HTERT RPE-1 (cell line): Measurements from ENCODE around the gene SIGLEC8.
"Not testable (repeated sequence)": the region's sequence is repeated elsewhere in the genome, so short reads cannot be mapped to it uniquely, and the experiment has no call there.

Source experiments
- in situ Hi-C: fragments of 300-500 bp; cut with MboI; formaldehyde crosslinking; loops from 4 replicates; pipeline ENCODE4 v1.14.3; 2020; ENCODE audit warnings: low sequenced_read_pairs

Gene SIGLEC8

GRCh38 chr19:51458051-51458645 is at the start of gene SIGLEC8:
Gene SIGLEC8 (minus strand): TSS chr19:51458454. CDS start chr19:51458387, 67 bp downstream.
- in situ Hi-C loops: no loop called here

DNA sequence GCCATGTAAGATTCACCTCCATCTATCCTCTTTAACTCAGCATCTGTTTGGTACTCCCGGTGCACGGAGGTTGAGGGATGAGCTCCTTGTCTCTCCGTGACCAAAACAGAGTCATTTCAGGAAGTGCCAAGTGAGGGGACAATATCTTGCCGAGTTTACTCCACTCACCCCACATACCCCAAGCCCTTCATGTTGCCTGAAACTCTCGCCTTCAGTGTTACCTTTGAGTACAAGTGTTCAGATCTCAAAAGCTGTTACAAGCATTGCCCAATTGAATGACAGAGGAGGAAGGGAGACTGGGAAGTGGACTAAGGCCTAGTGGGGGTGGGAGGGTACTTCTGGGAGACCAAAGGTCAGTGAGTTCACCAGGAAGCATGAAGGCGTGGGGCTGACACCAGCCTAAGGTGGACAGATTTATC is 49.4 kb upstream of the SIGLEC8 start:
- in situ Hi-C loops: no loop called here

GRCh38 chr19:51507192-51507591 is 48.9 kb upstream of the SIGLEC8 start:
- in situ Hi-C loops: no loop called here

DNA sequence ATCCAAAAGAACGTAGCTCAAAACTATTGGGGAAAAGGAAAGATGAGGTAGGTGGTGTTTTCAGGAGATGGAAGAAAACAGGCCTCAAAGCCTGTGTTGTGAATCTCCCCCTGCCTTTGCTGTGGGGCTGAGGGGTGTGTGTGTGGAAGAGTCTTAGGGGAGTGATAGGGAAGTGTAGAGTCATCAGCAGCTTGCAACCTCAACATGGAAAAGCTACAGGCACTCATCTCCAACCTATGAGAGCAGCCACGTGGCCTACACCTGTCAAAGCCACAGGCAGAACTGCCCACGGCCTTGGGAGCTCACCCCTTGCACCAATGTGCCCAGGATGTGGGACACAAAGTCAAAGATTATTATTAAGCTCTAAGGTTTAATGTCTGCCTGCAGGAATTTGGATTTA is 47.6 kb upstream of the SIGLEC8 start:
- in situ Hi-C loops: no loop called here

GRCh38 chr19:51503896-51504295 is 45.6 kb upstream of the SIGLEC8 start:
- in situ Hi-C loops: no loop called here

- in situ Hi-C loops: no loop called here
Measured at GRCh38 chr19:51503286-51503817, 45.1 kb upstream of the SIGLEC8 start.

- in situ Hi-C loops: no loop called here
Measured at GRCh38 chr19:51501594-51502263, 43.5 kb upstream of the SIGLEC8 start, which contains the start of gene SIGLEC12. Gene SIGLEC12 (minus strand): TSS chr19:51501800. CDS start chr19:51501733, 67 bp downstream.

GRCh38 chr19:51500931-51501330 is 42.7 kb upstream of the SIGLEC8 start:
- in situ Hi-C loops: not testable (repeated sequence)

DNA sequence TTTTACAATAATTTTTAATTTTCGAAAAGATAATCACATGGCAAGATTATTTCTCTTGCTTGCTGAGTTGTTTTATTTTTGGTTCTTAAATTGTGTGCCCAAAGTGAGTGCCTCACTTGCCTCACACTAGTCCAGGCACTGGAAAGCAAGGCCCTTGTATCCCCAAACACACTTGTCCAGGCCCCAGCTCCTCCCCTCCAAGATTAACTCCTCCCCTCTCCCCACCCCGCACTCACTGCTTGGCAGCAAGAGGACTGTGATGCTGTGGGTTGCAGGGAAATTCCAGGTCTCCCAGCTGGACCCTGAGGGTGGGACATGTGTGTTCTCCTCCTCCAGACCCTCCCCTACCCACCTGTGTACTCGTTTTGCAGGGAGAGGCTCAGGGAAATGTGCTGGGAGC is 39.4 kb upstream of the SIGLEC8 start:
- in situ Hi-C loops: no loop called here

GRCh38 chr19:51493776-51494175 is 35.5 kb upstream of the SIGLEC8 start:
- in situ Hi-C loops: no loop called here

DNA sequence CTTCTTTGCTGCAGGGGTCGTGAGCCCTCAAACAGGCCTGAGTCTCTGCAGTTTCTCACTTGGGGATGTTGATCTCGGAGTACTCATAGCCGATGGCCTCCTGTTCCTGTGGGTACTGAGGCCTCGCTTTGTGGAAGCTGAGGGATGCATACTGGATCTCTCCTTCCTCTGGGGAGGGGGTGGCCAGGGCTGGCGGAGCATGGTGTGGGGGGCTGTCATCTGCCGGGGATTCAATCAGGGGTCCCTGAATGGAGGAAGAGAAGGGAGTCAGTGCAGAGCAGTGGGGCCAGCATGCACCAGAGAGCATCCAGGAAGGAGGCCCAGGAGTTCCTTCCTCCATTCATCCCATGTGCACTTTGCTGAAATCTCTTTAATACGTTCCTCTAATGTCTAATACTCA is 33.3 kb upstream of the SIGLEC8 start:
- in situ Hi-C loops: no loop called here

- in situ Hi-C loops: no loop called here
Measured at GRCh38 chr19:51490676-51491075, 32.4 kb upstream of the SIGLEC8 start.

GRCh38 chr19:51489113-51489512 is 30.9 kb upstream of the SIGLEC8 start:
- in situ Hi-C loops: no loop called here

DNA sequence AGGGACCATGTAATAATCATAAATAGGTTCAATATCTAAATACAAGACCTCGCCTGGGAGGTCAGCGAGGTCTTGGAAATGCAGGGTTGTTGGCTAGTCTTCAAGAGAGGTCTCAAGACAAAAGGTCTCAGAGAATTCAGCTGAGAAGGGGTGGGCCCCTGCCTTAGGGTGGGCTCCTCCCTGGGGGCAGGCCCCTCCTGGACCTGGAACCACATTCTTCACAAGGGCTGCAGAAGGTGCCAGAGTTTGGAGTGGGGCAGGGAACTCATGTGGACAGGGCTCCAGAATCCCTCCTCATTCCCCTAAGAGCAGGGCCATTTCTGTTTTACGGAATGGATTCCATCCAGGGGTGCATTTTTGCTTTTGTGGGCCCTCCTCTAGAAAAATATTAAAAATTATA is 30.2 kb upstream of the SIGLEC8 start:
- in situ Hi-C loops: no loop called here

DNA sequence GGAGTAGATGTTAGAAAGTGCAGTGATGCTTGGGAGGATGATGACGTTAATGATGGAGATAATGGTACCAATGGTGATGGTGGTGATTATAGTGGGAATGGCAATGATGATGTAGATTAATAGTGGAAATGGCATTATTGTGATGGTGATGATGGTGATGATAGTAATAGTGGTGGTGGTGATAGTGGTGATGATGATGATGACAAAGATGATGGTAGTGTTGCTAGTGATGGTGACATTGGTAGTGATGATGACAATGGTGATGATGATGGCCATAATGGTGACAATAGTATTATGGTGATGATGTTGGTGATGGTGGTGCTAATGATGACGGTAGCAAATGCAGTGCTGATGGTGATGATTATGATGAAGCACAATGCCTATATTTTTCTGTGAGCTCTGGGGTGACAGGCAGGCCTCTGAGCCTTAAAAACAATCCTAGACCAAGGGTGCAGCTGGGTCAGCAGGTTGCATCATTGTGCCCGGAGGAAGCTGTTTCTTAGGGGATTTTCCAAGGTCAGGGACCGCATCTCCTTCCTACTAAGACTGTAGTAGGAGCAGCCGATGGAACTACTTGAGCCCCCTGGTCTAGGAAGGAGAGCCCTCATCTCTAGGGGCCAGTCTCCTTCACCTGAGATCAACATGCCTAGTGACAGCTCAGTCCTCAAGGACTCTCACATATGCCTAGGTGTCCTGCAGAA is 27.9 kb upstream of the SIGLEC8 start:
- in situ Hi-C loops: no loop called here

DNA sequence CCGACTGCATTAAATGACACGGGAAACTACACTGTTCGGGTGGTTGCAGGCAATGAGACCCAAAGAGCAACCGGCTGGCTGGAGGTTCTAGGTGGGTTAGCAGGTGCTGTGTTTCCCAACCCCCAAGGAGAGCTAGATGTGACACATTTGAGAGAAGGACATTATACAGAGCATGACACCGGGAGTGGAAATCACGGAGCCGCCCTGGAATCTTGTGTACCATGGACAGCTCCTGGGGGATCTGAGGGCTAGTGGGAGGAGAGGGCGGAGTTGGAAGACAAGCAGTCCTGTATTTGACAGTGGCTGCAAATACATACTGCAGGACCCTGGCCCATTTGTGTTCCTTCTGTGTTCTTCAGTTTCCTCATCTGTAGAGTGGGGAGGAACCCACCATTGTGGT is 22.3 kb upstream of the SIGLEC8 start:
- in situ Hi-C loops: no loop called here

GRCh38 chr19:51479531-51480331 is 21.5 kb upstream of the SIGLEC8 start:
- in situ Hi-C loops: no loop called here

DNA sequence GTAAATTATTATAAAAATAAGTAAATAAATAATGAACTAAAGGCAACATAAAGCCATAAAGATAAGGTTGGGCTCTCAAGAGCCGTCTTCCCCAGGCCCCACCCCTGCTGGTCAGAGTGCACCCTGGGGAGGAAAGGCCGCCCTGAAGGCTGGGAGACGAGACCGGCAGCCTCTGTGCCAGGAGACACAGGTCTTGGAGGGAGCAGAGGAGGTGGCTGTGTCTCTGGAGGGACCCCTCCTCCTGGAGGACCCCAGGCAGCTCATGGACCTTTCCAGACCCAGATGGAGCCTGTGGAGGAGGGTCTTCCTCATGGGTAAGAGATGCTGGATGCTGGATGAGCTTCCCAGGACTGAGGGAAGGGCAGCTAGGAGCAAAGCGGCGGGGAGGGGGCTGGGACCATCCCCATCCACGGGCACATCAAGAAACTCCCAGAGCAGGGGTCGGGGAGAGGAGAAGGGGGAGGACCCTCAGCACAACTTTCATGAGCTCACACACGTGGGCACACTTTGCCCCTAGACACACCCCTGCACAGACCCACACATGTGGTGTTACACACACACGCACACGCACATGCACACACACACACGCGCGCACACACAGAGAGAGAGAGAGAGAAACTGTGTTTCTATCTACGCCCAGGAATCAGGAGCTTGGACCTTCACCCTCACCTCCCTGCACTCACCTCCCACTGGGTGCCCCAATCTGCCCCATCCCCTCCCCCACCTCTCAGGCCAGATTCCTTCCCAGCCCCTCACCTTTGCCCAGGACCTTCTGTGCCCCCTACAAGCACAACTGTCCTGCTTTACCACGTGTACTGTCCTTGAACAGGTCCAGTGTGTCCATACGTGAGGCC is 20.4 kb upstream of the SIGLEC8 start, which contains the start of gene CEACAM18:
Gene CEACAM18 (plus strand): TSS at position 159 of the 854 bp plus-strand sequence.
- in situ Hi-C loops: no loop called here

GRCh38 chr19:51477344-51477743 is 19.1 kb upstream of the SIGLEC8 start:
- in situ Hi-C loops: no loop called here

DNA sequence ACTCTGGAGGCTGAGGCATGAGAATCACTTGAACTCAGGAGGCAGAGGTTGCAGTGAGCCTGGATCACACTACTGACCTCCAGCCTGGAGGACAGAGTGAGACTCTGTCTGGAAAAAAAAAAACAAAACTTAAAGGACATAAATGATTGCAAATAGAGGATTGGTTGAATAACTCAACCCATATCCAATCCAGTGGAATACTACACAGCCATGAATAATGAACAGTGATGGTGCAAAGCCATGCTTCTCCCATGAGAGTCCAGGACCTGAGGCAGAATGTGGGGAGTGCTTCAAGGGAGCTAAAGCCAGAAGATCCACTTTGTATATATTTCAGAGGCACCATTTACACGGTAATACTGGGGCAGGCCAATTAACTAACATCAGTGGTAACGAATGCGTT is 17.9 kb upstream of the SIGLEC8 start:
- in situ Hi-C loops: no loop called here
